Epithelial cell of proximal tubule (primary cell): ENCODE results near the gene CLCNKA. TPM values are rescaled to one million over a fixed set of nuclear protein-coding genes. Genes with fewer than 3 reads are reported as not detected.

Experiments
- DNase-seq: peaks from one replicate; pipeline ENCODE4 v3.0.0-alpha.2; 2011; ENCODE audit warnings: low read depth
- H3K4me3 ChIP-seq: 2 replicates; pipeline ENCODE4 v1.5.1; 2011; ENCODE audit warnings: low read depth, mild to moderate bottlenecking, low read length
- CTCF ChIP-seq: conservative IDR thresholded peaks from 2 replicates; pipeline ENCODE4 v1.5.1; 2012; ENCODE audit warnings: low read depth, mild to moderate bottlenecking, low read length
- total RNA-seq: library from RNA; depleted of rRNA; stranded (reverse); fragments of >200 nt; gene quantifications from 2 replicates; pipeline ENCODE4 v1.2.3, GENCODE V29; 2015

Gene CLCNKA
- total RNA-seq, 1 donor from 2014 or later: not detected

DNA sequence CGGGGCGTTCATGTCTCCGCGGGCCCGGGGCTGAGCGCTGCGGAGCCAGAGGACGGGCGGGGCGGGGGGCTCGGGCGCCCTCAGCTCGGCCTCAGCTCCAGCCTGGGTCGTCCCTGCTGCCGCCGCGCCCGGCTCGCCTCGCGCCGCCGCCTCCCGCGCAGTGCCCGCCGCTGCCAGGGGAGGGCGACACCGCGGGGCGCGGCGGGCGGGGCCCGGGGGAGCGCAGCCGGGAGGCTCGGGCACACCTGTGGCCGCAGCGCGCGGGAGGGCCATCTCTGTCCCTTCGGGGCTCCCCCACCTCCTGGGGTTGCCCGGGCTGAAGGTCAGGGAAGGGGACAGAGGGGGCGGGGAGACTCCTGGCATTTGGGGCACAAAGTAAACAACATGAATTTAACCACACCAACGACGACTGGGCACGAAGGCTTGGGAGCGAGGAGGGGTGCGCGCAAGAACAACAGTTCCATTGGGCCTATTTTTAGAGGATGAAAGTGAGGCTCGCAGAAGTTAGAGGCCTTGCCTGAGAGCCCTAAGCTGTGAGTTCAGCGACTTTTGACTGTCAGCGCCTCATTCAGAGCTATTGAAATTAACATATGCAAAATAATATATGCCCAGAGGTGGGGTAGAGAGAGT, 51.8 kb downstream of the CLCNKA start, which contains the start of gene FAM131C:
Gene FAM131C, minus strand, starts transcription at position 162 of the 630 bp plus-strand sequence. CDS start 209 bp downstream, outside the sequence.
- TF ChIP-seq CTCF: peak; percentile 28
- DNase-seq: no peak
- H3K4me3 ChIP-seq: peak within 1 kb of the TSS; percentile 59

DNA sequence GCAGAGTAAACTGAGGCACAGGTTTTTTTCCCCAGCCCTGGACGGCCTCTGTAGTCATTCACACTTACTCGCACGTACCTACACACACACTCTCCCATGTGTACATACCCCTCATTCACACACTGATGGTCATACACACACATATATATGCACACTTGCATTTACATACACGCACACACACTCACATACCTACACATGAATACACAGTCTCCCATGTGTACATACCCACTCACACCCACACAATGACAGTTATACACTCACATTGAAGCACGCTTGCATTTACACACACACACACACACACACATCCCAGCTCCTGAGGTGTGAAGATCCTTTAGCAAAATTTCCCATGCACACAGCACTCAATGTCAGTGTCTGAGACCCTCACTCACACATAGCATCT, 52.4 kb downstream of the CLCNKA start:
- no peak overlapping the region for H3K4me3 ChIP-seq
- DNase-seq: no peak
- no peak for TF ChIP-seq CTCF

- no peak for DNase-seq
- no peak for TF ChIP-seq CTCF
- H3K4me3 ChIP-seq: no peak overlapping the region
Measured at GRCh38 chr1:16075337-16076030, 53.6 kb downstream of the CLCNKA start.

DNA sequence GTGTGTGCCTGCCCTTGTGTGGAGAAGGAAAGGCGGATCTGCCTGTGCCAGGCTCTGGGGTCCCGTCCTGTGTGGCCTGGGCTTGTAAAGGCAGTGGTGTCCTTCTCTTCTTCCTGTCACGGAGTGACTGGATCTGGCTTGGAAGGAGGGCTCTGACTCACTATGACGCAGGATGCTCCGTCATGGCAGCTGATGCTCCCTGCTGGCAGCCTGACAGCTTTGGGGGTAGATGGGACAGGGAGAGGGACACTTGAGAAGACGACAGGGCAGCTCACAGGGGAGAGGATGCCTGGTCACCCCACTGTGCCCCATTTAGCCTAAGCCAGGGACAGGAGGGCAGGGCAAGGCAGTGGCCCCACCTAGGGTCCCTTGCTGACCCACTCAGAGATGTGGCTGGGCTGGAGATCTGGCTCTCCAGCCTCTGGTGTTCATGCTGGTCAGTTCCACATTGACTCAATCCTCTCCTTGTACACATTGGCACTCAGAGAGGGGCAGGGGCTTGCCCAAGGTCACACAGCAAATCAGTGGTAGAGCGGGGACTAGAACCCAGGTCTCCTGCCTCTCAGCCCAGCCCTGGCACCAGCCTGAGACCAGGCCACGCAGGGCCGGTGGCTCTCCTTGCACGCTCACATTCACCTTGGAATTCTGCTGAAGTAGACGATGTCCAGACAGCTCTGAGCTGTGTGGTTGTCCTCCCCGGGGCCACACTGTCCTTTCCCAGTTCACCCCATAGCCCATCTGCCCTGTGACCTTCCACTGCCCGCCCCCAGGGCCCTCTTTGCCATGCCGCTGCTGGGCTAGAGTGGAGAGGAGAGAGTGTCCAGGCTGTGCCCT, 54.4 kb downstream of the CLCNKA start:
- no peak overlapping the region for H3K4me3 ChIP-seq

DNA sequence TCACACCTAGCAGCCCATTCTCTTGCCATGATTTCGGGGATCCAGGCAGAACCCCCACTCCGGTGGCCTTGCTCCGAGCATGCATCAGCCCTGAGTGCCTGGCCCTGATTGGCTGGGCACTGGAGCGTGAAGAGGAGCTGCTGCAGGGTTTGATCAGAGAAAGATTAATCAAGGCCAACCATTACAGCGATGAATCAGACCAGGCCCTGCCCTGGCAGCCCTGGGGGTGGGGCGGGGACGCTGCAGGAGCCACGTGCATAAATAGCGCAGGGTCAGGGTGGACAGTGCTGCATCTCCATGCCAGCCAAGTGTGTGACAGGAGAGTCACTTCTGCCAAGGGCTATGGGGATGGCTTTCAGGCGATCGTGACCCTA, 55.0 kb downstream of the CLCNKA start:
- no peak overlapping the region for H3K4me3 ChIP-seq
- TF ChIP-seq CTCF: no peak
- peak; percentile 53 for DNase-seq

More for the DNA sequence above, 54.4 kb downstream of the CLCNKA start:
- no peak for TF ChIP-seq CTCF
- DNase-seq: peak; percentile 62

- no peak for TF ChIP-seq CTCF
- DNase-seq: no peak
- no peak overlapping the region for H3K4me3 ChIP-seq
Measured at GRCh38 chr1:16077406-16078245, 55.8 kb downstream of the CLCNKA start.
